ENCODE measurements around the gene PTPRM.

DNA sequence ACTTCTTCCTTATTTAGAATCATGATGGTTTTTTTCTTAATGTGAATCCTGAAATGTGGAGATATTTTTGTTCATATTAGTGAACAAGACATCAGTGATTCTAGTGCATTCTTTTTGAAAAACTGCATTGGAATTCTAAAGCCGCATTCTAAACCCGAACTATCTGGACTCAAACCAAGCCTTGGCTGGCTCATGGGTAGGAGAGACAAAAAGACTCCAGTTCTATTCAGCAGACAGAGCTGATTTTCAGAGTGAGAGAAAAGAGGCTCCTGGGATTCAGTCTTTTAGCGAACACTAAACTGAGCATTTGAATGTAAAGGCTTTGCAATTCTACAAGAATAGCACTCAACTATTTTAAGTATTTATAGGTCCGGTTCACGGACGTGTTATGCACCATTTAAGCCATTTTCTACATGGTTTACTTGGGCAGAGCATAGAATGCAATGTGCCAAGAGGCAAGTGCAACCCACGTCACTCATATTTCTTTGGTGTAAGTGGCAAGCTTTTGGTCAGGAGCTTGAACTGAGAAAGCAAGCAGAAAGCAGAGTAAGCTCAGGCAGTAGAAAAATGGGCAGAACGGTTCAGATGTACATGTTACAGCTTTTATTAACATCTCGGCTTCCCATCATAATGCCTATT lies 814.8 kb downstream of the PTPRM start:
- TF ChIP-seq, protein P1, sequence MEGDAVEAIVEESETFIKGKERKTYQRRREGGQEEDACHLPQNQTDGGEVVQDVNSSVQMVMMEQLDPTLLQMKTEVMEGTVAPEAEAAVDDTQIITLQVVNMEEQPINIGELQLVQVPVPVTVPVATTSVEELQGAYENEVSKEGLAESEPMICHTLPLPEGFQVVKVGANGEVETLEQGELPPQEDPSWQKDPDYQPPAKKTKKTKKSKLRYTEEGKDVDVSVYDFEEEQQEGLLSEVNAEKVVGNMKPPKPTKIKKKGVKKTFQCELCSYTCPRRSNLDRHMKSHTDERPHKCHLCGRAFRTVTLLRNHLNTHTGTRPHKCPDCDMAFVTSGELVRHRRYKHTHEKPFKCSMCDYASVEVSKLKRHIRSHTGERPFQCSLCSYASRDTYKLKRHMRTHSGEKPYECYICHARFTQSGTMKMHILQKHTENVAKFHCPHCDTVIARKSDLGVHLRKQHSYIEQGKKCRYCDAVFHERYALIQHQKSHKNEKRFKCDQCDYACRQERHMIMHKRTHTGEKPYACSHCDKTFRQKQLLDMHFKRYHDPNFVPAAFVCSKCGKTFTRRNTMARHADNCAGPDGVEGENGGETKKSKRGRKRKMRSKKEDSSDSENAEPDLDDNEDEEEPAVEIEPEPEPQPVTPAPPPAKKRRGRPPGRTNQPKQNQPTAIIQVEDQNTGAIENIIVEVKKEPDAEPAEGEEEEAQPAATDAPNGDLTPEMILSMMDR (conservative IDR thresholded peaks at IDR 0.05; ENCODE audit: low read depth in 2 of 2) = no peak
- TF ChIP-seq POLR2AphosphoS5 (IDR thresholded peaks at IDR 0.05; ENCODE audit: low read depth) = no peak
